Measurements from ENCODE around the gene FHIT.
"Not testable (repeated sequence)": the region's sequence is repeated elsewhere in the genome, so short reads cannot be mapped to it uniquely, and the experiment has no call there.

The FHIT gene

DNA sequence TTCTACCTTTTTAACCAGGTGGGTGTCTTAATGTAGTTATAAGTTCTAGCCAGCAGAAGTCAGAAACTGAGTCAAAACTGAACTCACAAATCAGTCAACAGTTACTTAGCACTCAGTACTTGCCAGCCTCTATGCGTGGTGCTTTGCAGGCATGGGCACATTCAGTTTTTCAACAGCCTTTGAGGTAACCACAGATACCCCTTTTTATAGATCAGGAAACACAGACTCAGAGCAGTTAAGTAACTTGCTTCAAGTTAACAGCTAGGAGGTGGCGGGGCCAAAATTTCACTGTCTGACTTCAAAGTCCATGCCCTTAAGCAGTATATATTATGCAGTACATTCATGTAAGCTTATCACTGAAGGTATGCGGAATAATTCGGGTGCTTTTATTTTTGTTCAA, 139.4 kb downstream of the FHIT start:
- DNase-seq (ENCODE audit: low spot score), result no peak

DNA sequence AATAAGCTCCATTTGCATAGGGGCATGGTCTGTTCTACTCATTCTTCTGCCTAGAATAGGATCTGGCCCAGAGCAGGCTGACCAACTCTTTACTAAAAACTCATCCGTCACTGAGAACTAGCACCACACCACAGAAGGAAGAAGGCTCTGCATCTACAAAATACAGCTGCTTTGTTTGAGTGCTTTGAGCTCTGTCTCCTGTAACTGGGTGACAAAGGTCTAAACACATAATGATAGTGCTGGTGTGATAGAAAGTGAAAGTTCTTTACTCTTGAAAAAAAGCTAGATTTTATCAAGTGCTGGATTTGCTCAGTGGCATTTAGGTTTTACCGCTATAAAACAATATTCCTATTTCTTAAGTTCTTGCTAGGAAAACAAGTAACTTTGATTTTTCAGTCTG, 140.7 kb downstream of the FHIT start:
- no peak for DNase-seq (ENCODE audit: low spot score)

DNA sequence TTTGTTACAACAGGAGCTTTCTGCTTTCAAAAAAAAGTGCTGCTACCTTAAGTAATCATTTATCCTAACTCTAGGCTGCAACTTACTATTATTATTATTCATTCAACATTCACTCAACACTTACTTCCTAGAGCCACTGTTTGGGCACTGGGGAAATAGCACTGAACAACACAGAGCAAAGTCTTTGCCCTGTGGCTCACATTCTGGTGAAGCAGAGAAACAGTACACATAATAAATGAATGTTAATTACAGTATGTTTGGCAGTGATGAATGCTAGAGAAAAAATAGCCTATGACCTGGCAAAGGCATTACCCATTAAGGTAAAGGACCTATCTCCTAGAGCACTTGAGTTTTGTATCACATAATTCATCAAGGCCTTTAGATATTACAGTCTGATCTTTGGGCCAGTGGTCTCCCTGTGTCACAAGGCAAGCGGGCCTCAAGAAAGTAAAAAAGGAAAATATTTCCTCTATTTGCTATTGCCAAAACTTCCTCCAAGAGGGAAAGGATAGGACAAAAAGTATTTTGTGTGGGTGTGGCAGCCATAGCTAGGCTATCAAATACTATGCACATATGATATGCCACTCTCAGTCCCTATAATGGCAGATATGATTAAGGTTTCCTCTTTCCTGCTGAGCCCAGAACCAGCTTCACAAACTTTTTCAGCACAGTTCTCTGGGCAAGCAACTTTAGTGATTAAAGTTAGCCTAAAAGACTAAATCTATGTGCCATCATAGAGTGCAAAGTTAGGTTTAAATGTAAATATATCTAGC, 142.8 kb downstream of the FHIT start:
- no peak for DNase-seq (ENCODE audit: low spot score)

DNA sequence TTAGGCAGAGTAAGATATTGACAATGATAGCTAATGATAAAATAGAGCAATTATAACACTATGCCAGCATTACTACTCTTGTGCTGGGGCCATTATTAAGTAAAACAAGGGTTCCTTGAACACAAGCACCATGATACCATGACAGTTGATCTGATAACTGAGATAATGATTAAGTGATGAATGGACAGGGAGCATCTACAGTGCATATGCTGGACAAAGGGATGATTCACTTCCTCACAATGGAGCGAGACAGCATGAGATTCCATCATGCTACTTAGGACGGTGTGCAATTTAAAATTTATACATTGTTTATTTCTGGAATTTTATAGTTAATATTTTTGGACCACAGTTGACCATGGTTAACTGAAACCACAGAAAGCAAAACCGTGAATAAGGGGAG, 156.6 kb downstream of the FHIT start:
- no peak for DNase-seq (ENCODE audit: low spot score)

- DNase-seq (ENCODE audit: low spot score), result no peak
Observed at GRCh38 chr3:61093364-61093763, 157.9 kb downstream of the FHIT start.

GRCh38 chr3:61092870-61093269, 158.4 kb downstream of the FHIT start:
- DNase-seq (ENCODE audit: low spot score), result no peak

DNA sequence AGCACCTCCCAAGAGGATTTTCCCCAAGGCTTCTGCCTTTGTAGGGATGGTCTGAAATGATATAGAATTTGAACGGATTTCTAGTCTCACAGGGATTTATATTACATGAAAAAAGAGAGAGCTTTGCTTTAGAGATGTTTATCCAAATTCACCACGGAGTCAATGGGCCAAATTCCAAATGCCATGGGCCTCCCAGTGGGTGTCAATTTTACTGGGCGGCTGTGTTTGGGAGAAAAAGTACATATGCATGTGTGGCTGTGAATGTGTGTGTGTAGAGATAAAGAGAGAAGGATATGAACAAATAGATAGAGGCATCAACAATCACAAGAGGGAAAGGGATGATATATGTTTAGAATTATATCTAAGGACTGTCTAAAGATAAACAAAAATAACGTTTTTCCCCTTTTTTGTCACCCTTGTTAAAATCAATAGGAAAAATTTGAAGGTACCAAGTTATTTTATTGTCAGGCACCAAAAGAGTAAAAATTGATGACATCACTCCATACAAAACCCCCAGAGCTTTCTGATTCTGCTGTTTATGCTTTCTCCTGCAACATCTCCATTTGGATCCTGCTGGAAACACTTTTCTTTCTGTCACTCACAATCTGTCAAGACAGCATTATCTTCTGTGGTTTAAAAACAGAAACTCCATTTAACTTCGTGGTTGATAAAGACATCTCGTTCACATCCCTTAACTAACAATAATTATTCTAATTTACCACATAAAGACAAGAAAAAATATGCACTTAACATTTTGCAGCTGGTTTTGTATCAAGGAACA, 160.7 kb downstream of the FHIT start:
- DNase-seq (ENCODE audit: low spot score), result no peak

- DNase-seq (ENCODE audit: low spot score), result no peak
Observed at GRCh38 chr3:61087465-61087864, 163.8 kb downstream of the FHIT start.

GRCh38 chr3:61081554-61081953, 169.7 kb downstream of the FHIT start:
- no peak for DNase-seq (ENCODE audit: low spot score)

GRCh38 chr3:61080737-61081445, 170.4 kb downstream of the FHIT start:
- no peak for DNase-seq (ENCODE audit: low spot score)

- no peak for DNase-seq (ENCODE audit: low spot score)
Observed at GRCh38 chr3:61078048-61078752, 173.1 kb downstream of the FHIT start.

DNA sequence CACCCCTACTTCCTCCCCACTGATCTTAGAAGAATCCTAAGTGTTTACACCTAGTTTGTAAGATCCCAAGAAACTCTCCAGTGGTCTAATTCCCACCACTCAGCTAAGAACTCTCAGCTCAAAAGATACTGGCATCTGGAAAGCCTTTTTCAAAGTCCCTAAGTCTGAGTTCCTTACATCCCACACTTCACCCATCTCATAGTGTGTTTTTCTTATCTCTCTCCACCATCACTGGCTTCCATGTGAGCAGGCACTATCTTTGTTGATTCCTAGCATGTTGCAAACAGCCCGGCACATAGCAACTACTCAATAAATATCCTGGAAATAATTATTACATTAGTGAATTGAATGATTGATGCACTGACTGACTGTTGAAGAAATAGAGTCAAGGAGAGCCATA, 173.7 kb downstream of the FHIT start:
- DNase-seq (ENCODE audit: low spot score), result no peak

DNA sequence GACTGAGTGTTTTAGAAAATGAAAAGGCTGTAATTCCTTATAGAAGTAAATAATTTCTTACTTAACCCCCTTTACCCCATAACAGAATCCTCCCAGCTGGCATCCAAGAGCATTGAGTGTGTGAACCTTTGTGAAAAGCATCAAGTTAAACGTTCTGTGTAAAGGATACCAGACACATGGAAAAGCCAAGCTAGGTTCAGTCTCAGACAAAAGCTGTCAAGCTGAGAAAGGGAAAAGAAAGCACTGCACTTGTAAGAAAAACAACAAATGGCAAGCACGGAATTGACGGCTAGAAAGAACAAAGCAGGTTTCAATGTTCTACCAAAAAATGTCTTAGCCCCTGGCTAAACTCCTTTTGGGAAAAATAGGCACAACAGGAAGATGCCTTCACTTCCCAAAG, 176.5 kb downstream of the FHIT start:
- no peak for DNase-seq (ENCODE audit: low spot score)

- no peak for DNase-seq (ENCODE audit: low spot score)
Observed at GRCh38 chr3:61073566-61074165, 177.6 kb downstream of the FHIT start.

DNA sequence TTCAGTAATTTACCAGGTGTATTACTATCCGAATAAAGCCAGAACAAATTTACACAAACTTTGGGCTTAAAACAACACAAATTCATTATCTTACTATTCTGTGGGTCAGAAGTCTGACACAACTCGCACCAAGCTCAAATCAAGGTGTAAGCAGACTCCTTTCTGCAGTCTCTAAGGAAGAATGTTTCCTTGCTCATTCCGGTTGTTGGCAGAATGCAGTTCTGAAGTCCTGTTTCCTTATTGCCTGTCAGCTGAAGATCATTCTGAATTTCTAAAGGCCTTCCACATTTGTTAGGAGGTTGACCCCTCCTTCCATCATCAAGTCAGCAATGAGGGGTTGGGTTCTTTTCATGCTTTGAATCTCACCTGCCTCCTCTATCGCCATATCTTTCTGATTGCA, 183.2 kb downstream of the FHIT start:
- no peak for DNase-seq (ENCODE audit: low spot score)

- DNase-seq (ENCODE audit: low spot score), result no peak
Observed at GRCh38 chr3:61066800-61067199, 184.5 kb downstream of the FHIT start.

GRCh38 chr3:61066222-61066621, 185.0 kb downstream of the FHIT start:
- not testable (repeated sequence) for DNase-seq (ENCODE audit: low spot score)

GRCh38 chr3:61065451-61066011, 185.7 kb downstream of the FHIT start:
- DNase-seq (ENCODE audit: low spot score), result no peak

- DNase-seq (ENCODE audit: low spot score), result no peak
Observed at GRCh38 chr3:61061092-61061723, 190.0 kb downstream of the FHIT start.

- no peak for DNase-seq (ENCODE audit: low spot score)
Observed at GRCh38 chr3:61060411-61060861, 190.8 kb downstream of the FHIT start.

GRCh38 chr3:61058836-61059235, 192.4 kb downstream of the FHIT start:
- no peak for DNase-seq (ENCODE audit: low spot score)

Data from CD4-positive, alpha-beta T cell treated with Interleukin-2 at 100 ng/mL for 4 hours (primary cell).